Measurements from ENCODE around the gene DDX23.
"Not testable (repeated sequence)": the region's sequence is repeated elsewhere in the genome, so short reads cannot be mapped to it uniquely, and the experiment has no call there.

DDX23 gene

GRCh38 chr12:48851883-48852733 is at the start of gene DDX23:
Gene DDX23, minus strand, starts transcription at chr12:48852163. Its CDS starts 6,381 bp downstream, at chr12:48845782.
- DNase-seq (ENCODE audit: low read depth in 2 of 2): peak; percentile 85 to 89

GRCh38 chr12:48901278-48901677 is 49.3 kb upstream of the DDX23 start:
- no peak for DNase-seq (ENCODE audit: low read depth in 2 of 2)

GRCh38 chr12:48899651-48900050 is 47.7 kb upstream of the DDX23 start:
- DNase-seq (ENCODE audit: low read depth in 2 of 2): no peak

DNA sequence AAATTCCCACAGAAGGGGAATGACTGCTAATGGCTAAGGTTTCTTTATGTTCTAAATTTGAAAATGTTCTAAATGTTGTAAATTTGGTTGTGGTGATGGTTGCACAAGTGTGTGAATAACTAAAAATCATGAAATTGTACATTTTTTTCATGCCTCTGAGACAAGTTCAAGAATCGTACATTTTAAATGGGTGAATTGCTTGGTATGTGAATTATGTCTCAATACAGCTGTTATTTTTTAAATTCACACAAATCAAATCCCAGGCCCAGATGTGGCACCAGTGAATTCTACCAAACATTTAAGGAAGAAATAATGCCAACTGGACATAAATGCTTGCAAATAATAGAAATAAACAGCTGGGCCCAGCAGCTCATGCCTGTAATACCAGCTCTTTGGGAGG is 42.3 kb upstream of the DDX23 start:
- no peak for DNase-seq (ENCODE audit: low read depth in 2 of 2)

DNA sequence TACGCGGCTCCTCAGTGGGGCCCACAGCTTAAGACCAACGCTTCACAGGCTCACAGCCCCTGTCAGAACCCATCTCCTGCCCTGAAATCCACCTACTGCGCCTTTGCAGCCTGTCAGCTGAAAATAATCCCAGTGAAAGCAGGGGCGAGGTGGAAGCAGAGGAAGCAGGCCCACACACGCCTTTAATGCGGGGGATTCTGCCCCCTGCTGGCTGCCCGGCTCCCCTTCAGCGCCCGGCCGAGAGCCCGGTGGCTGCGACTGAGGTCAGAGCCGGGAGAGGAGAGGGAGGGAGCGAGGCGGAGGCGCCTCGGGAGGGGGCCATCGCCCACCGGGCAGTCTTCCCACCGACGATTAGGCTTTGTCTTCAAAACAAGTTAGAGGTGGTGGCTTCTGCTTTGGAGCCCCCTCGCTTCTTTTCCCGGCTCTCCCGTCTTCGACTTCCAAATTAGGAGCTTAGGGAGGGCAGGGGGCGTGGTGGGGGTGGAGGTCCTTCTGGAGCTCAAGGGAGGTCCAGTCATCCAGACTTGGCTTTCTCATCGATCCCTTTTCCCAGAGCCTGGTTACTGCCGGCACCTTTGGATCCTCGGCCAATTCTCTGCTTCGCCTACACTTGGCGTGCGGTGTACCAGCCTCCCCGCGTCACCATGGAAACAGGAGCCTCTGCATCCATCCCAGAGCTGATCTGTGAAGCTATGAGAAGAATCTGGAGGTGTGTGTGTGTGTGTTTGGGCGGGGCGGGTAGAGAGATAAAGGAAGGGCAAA is 38.9 kb upstream of the DDX23 start:
- DNase-seq (ENCODE audit: low read depth in 2 of 2): peak; percentile 65 to 74

DNA sequence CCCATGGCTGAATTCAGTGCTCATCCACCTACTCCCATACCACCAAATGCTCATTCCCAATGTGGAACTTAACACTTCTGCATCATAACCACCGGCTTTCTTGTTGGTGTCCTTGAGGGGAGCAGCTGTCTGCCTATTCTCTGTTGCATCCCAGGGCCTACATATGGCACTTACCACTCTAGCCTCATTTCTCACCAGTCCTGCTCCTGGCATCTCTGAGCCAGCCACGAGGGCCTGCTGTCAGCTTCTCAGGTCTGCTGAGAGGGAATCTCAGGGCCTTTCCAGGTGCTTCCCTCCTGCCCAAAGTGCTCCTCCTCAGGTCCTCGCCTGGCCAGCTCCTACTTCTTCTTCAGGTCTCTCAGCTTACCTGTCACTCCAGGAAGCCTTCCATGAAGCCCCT is 37.7 kb upstream of the DDX23 start:
- no peak for DNase-seq (ENCODE audit: low read depth in 2 of 2)

GRCh38 chr12:48883305-48884161 is 31.6 kb upstream of the DDX23 start:
- no peak for DNase-seq (ENCODE audit: low read depth in 2 of 2)

- no peak for DNase-seq (ENCODE audit: low read depth in 2 of 2)
These were observed 31.0 kb upstream of the DDX23 start for GRCh38 chr12:48882972-48883304.

DNA sequence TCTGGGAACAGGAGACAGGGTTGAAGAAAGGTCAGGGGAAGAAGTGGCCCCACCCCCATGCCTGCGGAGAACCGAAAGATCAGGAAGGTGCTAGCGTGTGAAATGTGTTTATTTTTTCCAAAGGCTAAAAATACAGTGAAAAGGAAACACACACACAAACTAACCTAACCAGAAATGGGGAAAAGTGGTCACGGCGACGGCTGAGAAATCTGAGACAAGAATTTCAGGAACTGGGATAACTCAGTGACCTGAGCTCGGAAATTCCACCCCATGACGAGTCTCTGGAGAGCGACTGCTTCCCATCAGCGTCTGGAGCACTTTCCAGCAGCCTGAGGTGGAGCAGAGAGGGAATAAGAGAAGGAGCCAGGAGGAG is 30.3 kb upstream of the DDX23 start:
- no peak for DNase-seq (ENCODE audit: low read depth in 2 of 2)

DNA sequence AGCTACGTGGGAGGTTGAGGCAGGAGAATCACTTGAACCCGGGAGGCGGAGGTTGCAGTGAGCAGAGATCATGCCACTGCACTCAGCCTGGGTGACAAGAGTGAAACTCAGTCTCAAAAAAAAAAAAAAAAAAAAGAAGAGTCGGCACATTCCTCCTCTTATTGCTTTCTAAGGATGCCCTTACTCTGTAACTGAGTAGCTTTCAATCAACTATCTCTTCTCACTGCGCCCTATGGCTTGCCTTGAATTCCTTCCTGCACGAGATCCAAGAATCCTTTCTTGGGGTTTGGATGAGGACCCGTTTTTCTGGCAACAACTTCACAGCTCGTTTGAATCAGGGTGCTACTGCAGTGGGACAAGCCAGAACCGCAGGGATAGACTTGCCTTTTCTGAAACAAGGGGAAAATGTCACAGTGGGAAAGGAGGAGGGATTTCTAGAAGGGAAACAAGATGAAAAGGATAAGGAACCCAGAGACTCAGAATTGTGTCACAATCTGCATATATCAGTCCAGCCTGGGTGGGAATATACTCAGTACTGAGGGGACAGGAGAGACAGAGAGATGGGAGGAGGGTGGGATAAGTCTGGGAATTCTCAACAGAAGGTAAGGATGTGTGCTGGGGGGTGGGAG is 29.8 kb upstream of the DDX23 start:
- no peak for DNase-seq (ENCODE audit: low read depth in 2 of 2)

- no peak for DNase-seq (ENCODE audit: low read depth in 2 of 2)
These were observed 28.7 kb upstream of the DDX23 start for GRCh38 chr12:48880647-48881046.

GRCh38 chr12:48878548-48878947 is 26.6 kb upstream of the DDX23 start:
- no peak for DNase-seq (ENCODE audit: low read depth in 2 of 2)

DNA sequence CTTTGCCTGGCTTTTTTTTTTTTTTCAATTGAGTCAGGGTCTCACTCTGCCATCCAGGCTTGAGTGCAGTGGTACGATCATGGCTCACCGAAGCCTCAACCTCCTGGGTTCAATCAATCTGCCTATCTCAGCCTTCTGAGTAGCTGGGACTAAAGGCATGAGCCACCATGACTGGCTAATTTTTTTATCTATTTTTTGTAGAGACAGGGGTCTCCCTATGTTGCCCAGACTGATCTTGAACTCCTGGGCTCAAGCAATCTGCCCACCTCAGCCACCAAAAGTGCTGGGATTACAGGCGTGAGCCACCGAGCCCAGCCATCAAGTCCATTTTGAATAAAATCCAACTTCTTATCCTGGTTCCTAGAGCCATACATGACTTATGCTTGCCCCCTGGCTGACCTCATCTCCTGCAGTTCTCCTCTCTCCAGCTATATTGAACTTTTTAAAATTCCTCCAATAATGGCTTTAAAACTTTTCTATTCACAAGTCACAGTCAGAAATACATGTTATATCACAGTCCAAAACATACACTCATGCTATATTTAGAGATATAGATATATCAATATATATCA is 24.1 kb upstream of the DDX23 start:
- no peak for DNase-seq (ENCODE audit: low read depth in 2 of 2)

- DNase-seq (ENCODE audit: low read depth in 2 of 2): not testable (repeated sequence)
These were observed 21.6 kb upstream of the DDX23 start for GRCh38 chr12:48873534-48873933.

DNA sequence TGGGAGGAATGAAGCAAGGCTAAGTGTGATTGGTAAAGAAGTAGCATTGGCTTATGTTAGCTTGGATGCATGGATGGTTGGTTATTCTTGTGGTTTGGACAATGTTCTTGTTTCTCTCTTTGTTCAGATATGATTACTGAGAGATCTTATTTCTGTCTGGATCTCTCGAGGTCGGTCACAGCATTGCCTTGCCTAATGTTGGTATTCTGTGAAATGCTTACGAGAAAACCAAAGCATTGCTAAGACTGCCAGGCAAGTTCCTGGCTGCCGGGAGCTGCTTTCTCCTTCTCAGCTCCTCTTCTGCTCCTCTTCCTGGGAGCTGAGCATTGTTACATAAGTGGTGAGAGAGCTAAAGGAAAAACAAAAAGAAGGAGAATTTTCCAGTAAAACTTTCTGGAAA is 21.1 kb upstream of the DDX23 start:
- DNase-seq (ENCODE audit: low read depth in 2 of 2): no peak

DNA sequence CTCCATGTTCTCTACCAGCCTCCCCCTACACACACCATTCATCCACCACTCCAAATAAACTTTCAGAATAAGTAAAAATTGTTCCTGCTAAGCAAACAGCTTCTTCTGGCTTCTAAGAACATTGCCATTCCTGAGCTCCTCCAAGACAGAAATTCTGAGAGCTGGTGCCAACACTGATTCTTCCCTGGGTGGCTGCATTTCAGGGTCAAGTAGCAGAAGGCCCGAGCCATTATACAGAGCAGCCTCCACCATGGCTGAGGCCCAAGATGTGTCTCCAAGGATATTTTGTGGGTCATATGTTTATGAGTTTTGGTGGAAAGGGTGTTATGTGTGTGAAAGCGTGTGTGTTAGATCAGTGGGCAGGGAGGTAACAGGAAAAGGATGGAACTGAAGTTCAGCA is 17.2 kb upstream of the DDX23 start:
- no peak for DNase-seq (ENCODE audit: low read depth in 2 of 2)

- no peak for DNase-seq (ENCODE audit: low read depth in 2 of 2)
These were observed 16.5 kb upstream of the DDX23 start for GRCh38 chr12:48868451-48868850.

DNA sequence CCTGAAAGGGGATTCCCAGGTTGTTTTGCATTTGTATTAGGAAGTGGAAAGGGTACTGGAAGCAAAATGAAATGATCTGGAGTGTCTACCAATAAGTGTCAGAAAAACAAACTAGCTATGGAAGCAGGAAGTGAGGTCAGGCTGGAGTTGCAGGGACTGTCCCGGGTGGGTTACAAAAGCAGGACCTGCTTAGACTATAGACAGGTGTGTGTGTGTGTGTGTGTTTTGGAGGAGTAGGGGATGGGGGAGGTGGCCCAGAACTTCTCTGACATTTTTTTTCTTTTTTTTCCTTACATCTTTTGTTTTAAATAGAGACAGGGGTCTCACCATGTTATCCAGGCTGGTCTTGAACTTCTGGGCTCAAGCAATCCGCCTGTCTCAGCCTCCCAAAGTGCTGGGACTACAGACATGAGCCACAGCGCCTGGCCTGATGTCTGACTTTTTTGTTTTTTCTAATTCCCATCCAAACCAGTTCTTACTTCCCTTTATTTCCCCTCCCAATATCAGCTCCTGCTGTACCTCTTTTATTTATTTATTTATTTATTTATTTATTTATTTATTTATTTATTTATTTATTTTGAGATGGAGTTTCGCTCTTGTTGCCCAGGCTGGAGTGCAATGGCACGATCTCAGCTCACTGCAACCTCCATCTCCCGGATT is 14.2 kb upstream of the DDX23 start:
- DNase-seq (ENCODE audit: low read depth in 2 of 2): no peak

DNA sequence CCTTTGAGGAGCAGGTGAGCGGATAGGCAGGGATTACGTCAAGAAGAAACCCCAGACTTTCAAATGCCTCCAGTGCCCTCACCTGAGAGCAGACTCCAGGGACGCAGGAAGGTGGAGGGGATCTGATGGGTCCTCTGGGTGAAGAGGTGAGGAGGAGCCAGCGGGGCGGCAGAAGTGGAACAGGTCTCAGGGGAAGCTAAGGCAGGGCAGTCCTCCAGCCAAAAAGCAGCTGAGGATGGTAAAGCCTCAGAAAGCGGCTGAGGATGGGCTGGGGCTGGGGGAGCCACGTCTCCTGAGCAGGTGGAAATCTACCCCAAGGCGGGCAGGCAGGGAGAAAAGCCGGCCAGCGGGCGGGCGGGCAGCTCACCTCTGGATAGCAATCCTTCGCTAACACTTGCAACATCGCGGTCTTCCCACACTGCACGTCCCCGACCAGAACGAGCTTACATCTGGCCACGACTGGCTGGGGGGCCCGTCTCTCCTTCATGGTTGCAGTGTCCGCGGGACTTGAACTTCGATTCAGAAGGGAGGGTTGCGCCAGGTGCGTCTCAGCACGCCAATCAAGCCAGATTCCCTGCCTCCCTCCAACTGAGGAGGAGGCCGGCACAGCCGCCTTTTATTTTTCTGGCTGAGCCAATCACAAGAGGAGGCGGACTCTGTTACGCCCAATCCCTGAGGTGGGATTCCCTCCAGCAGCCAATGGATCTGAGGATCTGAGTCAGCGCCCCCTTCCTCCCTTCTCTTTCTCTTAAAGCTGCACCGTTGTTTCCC is 13.5 kb upstream of the DDX23 start, which contains the start of gene RND1:
TSS of gene RND1 (minus strand) at position 590 of the 771 bp plus-strand sequence. CDS start at position 487, 103 bp downstream.
- peak; percentile 65 to 79 for DNase-seq (ENCODE audit: low read depth in 2 of 2)

GRCh38 chr12:48863291-48863690 is 11.3 kb upstream of the DDX23 start:
- no peak for DNase-seq (ENCODE audit: low read depth in 2 of 2)
